ENCODE results near the gene SLC6A11. TPM values are rescaled to one million over a fixed set of nuclear protein-coding genes. Genes with fewer than 3 reads are reported as not detected.

SLC6A11 gene
- total and polyA plus RNA-seq, 2 donors (not counting 3 experiments of a cell fraction or from before 2014, with no cell fraction given): not detected

- no peak overlapping the region for H3K4me2 ChIP-seq (ENCODE audit: insufficient read depth, low read length)
- H3K79me2 ChIP-seq (ENCODE audit: control insufficient read depth, insufficient read depth, low read length): no peaks in the 10 kb centered on the region
- no peaks in the 10 kb centered on the region for H3K9me1 ChIP-seq (replicated peaks; ENCODE audit: control insufficient read depth, extremely low read depth, insufficient read depth, low read length)
- CTCF ChIA-PET: no interaction called here
- no peaks in the 10 kb centered on the region for H4K20me1 ChIP-seq (replicated peaks; ENCODE audit: control insufficient read depth, extremely low read depth, insufficient read depth, low read length)
- H3K9me3 ChIP-seq (replicated peaks; ENCODE audit: control insufficient read depth, insufficient read depth, low read length): no peaks in the 10 kb centered on the region
- dilution Hi-C loops (cut with MboI; ENCODE audit: extremely low pct_ligation_motif_present, low sequenced_read_pairs) (no loop called here), intact Hi-C loops (cut with micrococcal nuclease) (no loop called here)
- H3K4me3 ChIP-seq (replicated peaks in 1 of 3; ENCODE audit: insufficient read depth in 1 of 3, low read depth in 1 of 3, low read length in 3 of 3): no peak overlapping the region
- H3K27me3 ChIP-seq (ENCODE audit: control insufficient read depth in 2 of 2, insufficient read depth in 2 of 2, low read length in 2 of 2): no peaks in the 10 kb centered on the region
- H3K36me3 ChIP-seq (ENCODE audit: control insufficient read depth in 2 of 2, extremely low read depth in 1 of 2, insufficient read depth in 2 of 2, low read length in 2 of 2): no peaks in the 10 kb centered on the region
- no peak overlapping the region for H3K9ac ChIP-seq (replicated peaks; ENCODE audit: extremely low read depth, insufficient read depth, low read length)
- DNase-seq (ENCODE audit: low read depth, low spot score) (no peak), FAIRE-seq (no peak)
- TF ChIP-seq MAX (IDR thresholded peaks at IDR 0.05; ENCODE audit: insufficient read depth, insufficient read length) (no peak), JUN (IDR thresholded peaks at IDR 0.05; ENCODE audit: borderline replicate concordance, insufficient read depth, insufficient read length, low read depth) (no peak), MYC (IDR thresholded peaks at IDR 0.05; ENCODE audit: low read depth, low read length) (no peak), FOS (IDR thresholded peaks at IDR 0.05; ENCODE audit: borderline replicate concordance, insufficient read depth, low read length) (no peak)
- H3K4me1 ChIP-seq (ENCODE audit: control insufficient read depth, extremely low read depth, insufficient read depth, low read length): no peaks in the 10 kb centered on the region
- POLR2A ChIA-PET: no interaction called here
- no peak overlapping the region for H3K27ac ChIP-seq (ENCODE audit: insufficient read depth, low read depth, low read length)
- no peak overlapping the region for H2AFZ ChIP-seq (ENCODE audit: low read depth, low read length)
- no TSS peak for BruUV-seq (replicated peaks)
Observed at GRCh38 chr3:10974746-10975375, 158.8 kb downstream of the SLC6A11 start.

- Histone ChIP-seq H3K79me2 (ENCODE audit: control insufficient read depth, insufficient read depth, low read length) (no peaks in the 10 kb centered on the region), H3K27me3 (ENCODE audit: control insufficient read depth in 2 of 2, insufficient read depth in 2 of 2, low read length in 2 of 2) (peaks cover 0 to under 1% of the 10 kb centered on the region in 2 experiments), H4K20me1 (replicated peaks; ENCODE audit: control insufficient read depth, extremely low read depth, insufficient read depth, low read length) (no peaks in the 10 kb centered on the region), H3K4me2 (ENCODE audit: insufficient read depth, low read length) (no peak overlapping the region), H3K9me1 (replicated peaks; ENCODE audit: control insufficient read depth, extremely low read depth, insufficient read depth, low read length) (no peaks in the 10 kb centered on the region), H3K27ac (ENCODE audit: insufficient read depth, low read depth, low read length) (no peak overlapping the region), H3K9ac (replicated peaks; ENCODE audit: extremely low read depth, insufficient read depth, low read length) (no peak overlapping the region), H3K9me3 (replicated peaks; ENCODE audit: control insufficient read depth, insufficient read depth, low read length) (no peaks in the 10 kb centered on the region), H3K36me3 (ENCODE audit: control insufficient read depth in 2 of 2, extremely low read depth in 1 of 2, insufficient read depth in 2 of 2, low read length in 2 of 2) (no peaks in the 10 kb centered on the region), H3K4me3 (replicated peaks in 1 of 3; ENCODE audit: insufficient read depth in 1 of 3, low read depth in 1 of 3, low read length in 3 of 3) (no peak overlapping the region), H2AFZ (ENCODE audit: low read depth, low read length) (no peak overlapping the region), H3K4me1 (ENCODE audit: control insufficient read depth, extremely low read depth, insufficient read depth, low read length) (no peaks in the 10 kb centered on the region)
- no peak for TF ChIP-seq MYC (IDR thresholded peaks at IDR 0.05; ENCODE audit: low read depth, low read length)
- no peak for TF ChIP-seq GATA2 (IDR thresholded peaks at IDR 0.05; ENCODE audit: insufficient read depth, insufficient read length, low read depth, low read length)
- no peak for TF ChIP-seq JUN (IDR thresholded peaks at IDR 0.05; ENCODE audit: borderline replicate concordance, insufficient read depth, insufficient read length, low read depth)
- ChIA-PET POLR2A (no interaction called here), CTCF (no interaction called here)
- no TSS peak for BruUV-seq (replicated peaks)
- intact Hi-C loops (cut with micrococcal nuclease) (no loop called here), dilution Hi-C loops (cut with MboI; ENCODE audit: extremely low pct_ligation_motif_present, low sequenced_read_pairs) (no loop called here)
- FAIRE-seq (no peak), DNase-seq (ENCODE audit: low read depth, low spot score) (no peak)
Observed at GRCh38 chr3:10975695-10976234, 159.7 kb downstream of the SLC6A11 start.
